Measurements from ENCODE around the gene ATP6V1A.

DNA sequence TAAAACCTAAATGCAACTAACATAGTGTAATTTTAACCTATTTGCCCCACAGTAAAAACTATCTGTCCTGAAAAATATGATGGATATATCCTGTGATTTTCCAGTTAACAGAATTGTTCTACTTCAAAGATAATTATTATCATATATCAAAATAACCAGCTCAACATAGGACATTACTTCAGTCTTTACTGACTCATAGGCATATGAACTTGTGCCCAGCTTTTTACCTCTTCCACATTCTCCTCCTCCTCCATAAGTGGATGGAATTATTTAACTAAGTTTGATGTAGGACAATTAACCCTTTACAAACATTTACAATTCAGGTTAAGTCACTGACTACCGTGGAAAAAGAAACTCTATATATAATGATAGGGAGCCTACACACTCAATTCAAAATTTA lies 27.5 kb upstream of the ATP6V1A start:
- TF ChIP-seq, protein P1, sequence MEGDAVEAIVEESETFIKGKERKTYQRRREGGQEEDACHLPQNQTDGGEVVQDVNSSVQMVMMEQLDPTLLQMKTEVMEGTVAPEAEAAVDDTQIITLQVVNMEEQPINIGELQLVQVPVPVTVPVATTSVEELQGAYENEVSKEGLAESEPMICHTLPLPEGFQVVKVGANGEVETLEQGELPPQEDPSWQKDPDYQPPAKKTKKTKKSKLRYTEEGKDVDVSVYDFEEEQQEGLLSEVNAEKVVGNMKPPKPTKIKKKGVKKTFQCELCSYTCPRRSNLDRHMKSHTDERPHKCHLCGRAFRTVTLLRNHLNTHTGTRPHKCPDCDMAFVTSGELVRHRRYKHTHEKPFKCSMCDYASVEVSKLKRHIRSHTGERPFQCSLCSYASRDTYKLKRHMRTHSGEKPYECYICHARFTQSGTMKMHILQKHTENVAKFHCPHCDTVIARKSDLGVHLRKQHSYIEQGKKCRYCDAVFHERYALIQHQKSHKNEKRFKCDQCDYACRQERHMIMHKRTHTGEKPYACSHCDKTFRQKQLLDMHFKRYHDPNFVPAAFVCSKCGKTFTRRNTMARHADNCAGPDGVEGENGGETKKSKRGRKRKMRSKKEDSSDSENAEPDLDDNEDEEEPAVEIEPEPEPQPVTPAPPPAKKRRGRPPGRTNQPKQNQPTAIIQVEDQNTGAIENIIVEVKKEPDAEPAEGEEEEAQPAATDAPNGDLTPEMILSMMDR (conservative IDR thresholded peaks at IDR 0.05; ENCODE audit: low read depth, low read length), result no peak
- TF ChIP-seq EZH2 (IDR thresholded peaks at IDR 0.05; ENCODE audit: low read length, unreplicated experiment) (no peak), EZH2phosphoT487 (IDR thresholded peaks at IDR 0.05; ENCODE audit: borderline replicate concordance, low read length) (no peak)

All from PC-3 (cell line).